ENCODE data around the gene MARCHF3.

DNA sequence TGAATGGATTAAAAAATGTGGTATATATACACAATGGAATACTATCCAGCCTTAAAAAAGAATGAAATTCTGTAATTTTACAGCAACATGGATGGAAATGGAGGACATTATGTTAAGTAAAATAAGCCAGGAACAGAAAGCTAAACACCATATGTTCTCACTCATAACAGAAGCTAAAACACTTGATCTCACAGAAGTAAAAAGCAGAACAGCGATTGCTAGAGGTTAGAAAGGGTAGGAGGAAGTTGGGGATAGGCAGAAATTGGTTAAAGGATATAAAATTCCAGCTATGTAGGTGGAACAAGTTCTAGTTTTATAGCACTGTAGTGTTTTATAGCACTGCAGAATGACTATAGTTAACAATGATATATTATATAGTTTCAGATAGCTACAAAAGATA, 15.8 kb downstream of the MARCHF3 start:
- TF ChIP-seq, protein P1, sequence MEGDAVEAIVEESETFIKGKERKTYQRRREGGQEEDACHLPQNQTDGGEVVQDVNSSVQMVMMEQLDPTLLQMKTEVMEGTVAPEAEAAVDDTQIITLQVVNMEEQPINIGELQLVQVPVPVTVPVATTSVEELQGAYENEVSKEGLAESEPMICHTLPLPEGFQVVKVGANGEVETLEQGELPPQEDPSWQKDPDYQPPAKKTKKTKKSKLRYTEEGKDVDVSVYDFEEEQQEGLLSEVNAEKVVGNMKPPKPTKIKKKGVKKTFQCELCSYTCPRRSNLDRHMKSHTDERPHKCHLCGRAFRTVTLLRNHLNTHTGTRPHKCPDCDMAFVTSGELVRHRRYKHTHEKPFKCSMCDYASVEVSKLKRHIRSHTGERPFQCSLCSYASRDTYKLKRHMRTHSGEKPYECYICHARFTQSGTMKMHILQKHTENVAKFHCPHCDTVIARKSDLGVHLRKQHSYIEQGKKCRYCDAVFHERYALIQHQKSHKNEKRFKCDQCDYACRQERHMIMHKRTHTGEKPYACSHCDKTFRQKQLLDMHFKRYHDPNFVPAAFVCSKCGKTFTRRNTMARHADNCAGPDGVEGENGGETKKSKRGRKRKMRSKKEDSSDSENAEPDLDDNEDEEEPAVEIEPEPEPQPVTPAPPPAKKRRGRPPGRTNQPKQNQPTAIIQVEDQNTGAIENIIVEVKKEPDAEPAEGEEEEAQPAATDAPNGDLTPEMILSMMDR (IDR thresholded peaks at IDR 0.05) = no peak
- no peak for TF ChIP-seq POLR2A (IDR thresholded peaks at IDR 0.05)
